Measurements from ENCODE around the gene TAF11L14. TPM values are rescaled to one million over a fixed set of nuclear protein-coding genes. Genes with fewer than 3 reads are reported as not detected.

Gene TAF11L14
- total and polyA plus RNA-seq, 2 of the 4 experiments (the other 2 are of a cell fraction) = not detected

- Histone ChIP-seq H3K18ac (ENCODE audit: low read depth, low read length) (no peak overlapping the region), H3K9me3 (ENCODE audit: control insufficient read depth, insufficient read depth, low read length) (no peaks in the 10 kb centered on the region; the same call in 1 of the 2 replicates), H3K4me3 (ENCODE audit: insufficient read depth, low read depth, low read length) (no peak overlapping the region), H4K5ac (ENCODE audit: low read depth, low read length) (no peak overlapping the region), H3K4me1 (ENCODE audit: control insufficient read depth, insufficient read depth, low read length) (no peaks in the 10 kb centered on the region), H3K23ac (ENCODE audit: low read depth, low read length) (no peak overlapping the region), H4K20me1 (ENCODE audit: insufficient read depth, low read length) (no peaks in the 10 kb centered on the region), H4K91ac (ENCODE audit: insufficient read depth, low read depth, low read length) (no peak overlapping the region), H2AK5ac (ENCODE audit: low read depth, low read length) (no peak overlapping the region), H2BK120ac (ENCODE audit: low read depth, low read length) (no peak overlapping the region), H3K4ac (ENCODE audit: low read depth, low read length) (no peak overlapping the region), H3K27ac (ENCODE audit: insufficient read depth, low read length) (no peak overlapping the region), H2BK5ac (ENCODE audit: low read depth, low read length, poor library complexity, severe bottlenecking) (no peak overlapping the region), H2BK20ac (ENCODE audit: low read depth, low read length) (no peak overlapping the region), H3K79me1 (ENCODE audit: low read depth in 1 of 2, low read length in 2 of 2) (no peaks in the 10 kb centered on the region), H2BK15ac (ENCODE audit: low read depth, low read length) (no peak overlapping the region), H3K14ac (replicated peaks; ENCODE audit: low read depth, low read length) (no peak overlapping the region), H2AFZ (replicated peaks; ENCODE audit: low read length, poor library complexity) (no peak overlapping the region), H3K27me3 (ENCODE audit: control insufficient read depth, insufficient read depth, low read length) (no peaks in the 10 kb centered on the region), H2AK9ac (replicated peaks; ENCODE audit: low read depth, low read length, poor library complexity) (no peak overlapping the region), H3K4me2 (ENCODE audit: low read depth, low read length) (no peak overlapping the region), H3K56ac (ENCODE audit: extremely low read depth, insufficient read depth, low read length) (no peak overlapping the region), H3K9me1 (ENCODE audit: insufficient read depth, low read length) (no peaks in the 10 kb centered on the region), H3K9ac (ENCODE audit: low read depth, low read length) (no peak overlapping the region), H4K8ac (ENCODE audit: low read depth in 2 of 2, low read length in 2 of 2) (no peak overlapping the region), H3K36me3 (ENCODE audit: control insufficient read depth, insufficient read depth, low read length) (no peaks in the 10 kb centered on the region)
- in situ Hi-C loops (cut with MboI; ENCODE audit: low sequenced_read_pairs) = no loop called here
- intact Hi-C loops (cut with micrococcal nuclease) = no loop called here
- ATAC-seq (ENCODE audit: low read depth) = no peak
- no TSS peak for BruUV-seq (replicated peaks)
- ChIA-PET CTCF (no interaction called here), POLR2A (ENCODE audit: unreplicated experiment) (no interaction called here)
- dilution Hi-C loops (cut with HindIII; ENCODE audit: low sequenced_read_pairs, unreplicated experiment) = no loop called here
- no peak for DNase-seq
- TF ChIP-seq NFE2L2 (IDR thresholded peaks at IDR 0.05; ENCODE audit: low read depth, low read length) (no peak), CEBPB (IDR thresholded peaks at IDR 0.05; ENCODE audit: low read depth, low read length) (no peak), RCOR1 (IDR thresholded peaks at IDR 0.05; ENCODE audit: insufficient replicate concordance, low read length) (no peak), MXI1 (IDR thresholded peaks at IDR 0.05; ENCODE audit: borderline replicate concordance, low read depth, low read length) (no peak), ELK1 (IDR thresholded peaks at IDR 0.05; ENCODE audit: borderline replicate concordance, low read depth, low read length) (no peak), FOS (IDR thresholded peaks at IDR 0.05; ENCODE audit: low read depth, low read length) (no peak), USF2 (IDR thresholded peaks at IDR 0.05; ENCODE audit: low read depth, low read length) (no peak), MAZ (IDR thresholded peaks at IDR 0.05; ENCODE audit: borderline replicate concordance, low read depth, low read length) (no peak), RFX5 (IDR thresholded peaks at IDR 0.05; ENCODE audit: low read depth, low read length) (no peak), RAD21 (IDR thresholded peaks at IDR 0.05; ENCODE audit: low read length) (no peak), CHD1 (IDR thresholded peaks at IDR 0.05; ENCODE audit: low read depth, low read length) (no peak), BHLHE40 (IDR thresholded peaks at IDR 0.05; ENCODE audit: low read depth, low read length) (no peak), POLR2A (IDR thresholded peaks at IDR 0.05; ENCODE audit: low read depth, low read length) (no peak), MAFK (IDR thresholded peaks at IDR 0.05; ENCODE audit: low read depth, low read length) (no peak), CTCF (conservative IDR thresholded peaks at IDR 0.05; ENCODE audit: low read depth, low read length) (no peak)
- no CpG with 5 or more reads among the region's 6 CpGs for WGBS, 2 experiments (ENCODE audit: extremely low coverage in 2 of 2, insufficient read length in 1 of 2)
Observed at GRCh38 chr5:17655921-17656320, 21.7 kb downstream of the TAF11L14 start.
